ENCODE measurements around the gene ADCY7.

The ADCY7 gene

DNA sequence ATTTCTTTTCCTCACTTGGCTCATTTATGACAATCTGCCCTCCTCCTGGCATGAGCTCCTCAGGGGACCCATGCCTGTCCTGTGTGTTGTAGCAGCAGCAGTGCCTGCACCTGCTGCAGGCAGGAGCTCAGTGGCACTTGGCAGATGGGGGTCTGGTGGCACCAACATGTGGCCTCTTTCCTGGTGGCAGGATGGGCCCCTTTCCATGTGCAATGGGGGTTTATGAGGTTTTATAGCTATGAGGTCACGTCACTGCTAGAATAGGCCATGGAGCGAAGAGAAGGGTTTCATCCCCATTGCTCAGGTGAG, 7.0 kb downstream of the ADCY7 start:
- Mint-ChIP-seq H3K4me3 (peak overlapping the region; percentile 96), H3K4me1 (peaks cover 92% of the 10 kb centered on the region), H3K9me3 (no peaks in the 10 kb centered on the region), H3K27me3 (no peaks in the 10 kb centered on the region), H3K27ac (ENCODE audit: low read depth) (peak overlapping the region; percentile 97), H3K36me3 (ENCODE audit: insufficient read depth) (peaks cover 18% of the 10 kb centered on the region)
- ATAC-seq (replicated peaks; ENCODE audit: extremely low read depth, poor library complexity, severe bottlenecking) (no peak), DNase-seq (ENCODE audit: low spot score in 2 of 2) (no peak)

DNA sequence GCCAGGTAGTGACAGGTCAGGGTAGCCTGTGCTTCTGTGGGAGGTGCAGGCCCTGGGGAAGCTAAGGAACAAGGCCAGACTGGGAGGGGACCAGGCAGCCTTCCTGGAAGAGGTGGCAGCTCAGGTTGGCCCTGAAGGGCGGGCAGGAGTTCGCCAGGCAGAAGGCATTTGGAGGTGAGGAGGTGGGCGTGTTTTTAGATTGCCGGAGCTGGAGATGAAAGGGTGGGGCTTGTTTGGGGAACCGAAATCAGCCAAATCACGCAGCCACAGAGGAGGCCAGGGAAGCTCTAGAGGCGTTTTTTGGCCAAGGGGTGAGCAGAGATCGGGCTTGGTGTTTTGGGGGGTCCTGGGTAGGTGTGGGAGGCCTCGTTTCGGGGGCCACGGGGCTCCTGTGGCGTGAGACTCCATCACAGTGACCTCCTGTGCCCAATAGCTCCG, 7.6 kb downstream of the ADCY7 start:
- no peak for DNase-seq (ENCODE audit: low spot score in 2 of 2)
- peak; percentile 26 for ATAC-seq (replicated peaks; ENCODE audit: extremely low read depth, poor library complexity, severe bottlenecking)
- H3K4me1 Mint-ChIP-seq: peaks cover 92% of the 10 kb centered on the region
- no peaks in the 10 kb centered on the region for H3K27me3 Mint-ChIP-seq
- H3K9me3 Mint-ChIP-seq: no peaks in the 10 kb centered on the region
- H3K4me3 Mint-ChIP-seq: peak overlapping the region; percentile 96
- H3K27ac Mint-ChIP-seq (ENCODE audit: low read depth): peak overlapping the region; percentile 97
- H3K36me3 Mint-ChIP-seq (ENCODE audit: insufficient read depth): peaks cover 17% of the 10 kb centered on the region

DNA sequence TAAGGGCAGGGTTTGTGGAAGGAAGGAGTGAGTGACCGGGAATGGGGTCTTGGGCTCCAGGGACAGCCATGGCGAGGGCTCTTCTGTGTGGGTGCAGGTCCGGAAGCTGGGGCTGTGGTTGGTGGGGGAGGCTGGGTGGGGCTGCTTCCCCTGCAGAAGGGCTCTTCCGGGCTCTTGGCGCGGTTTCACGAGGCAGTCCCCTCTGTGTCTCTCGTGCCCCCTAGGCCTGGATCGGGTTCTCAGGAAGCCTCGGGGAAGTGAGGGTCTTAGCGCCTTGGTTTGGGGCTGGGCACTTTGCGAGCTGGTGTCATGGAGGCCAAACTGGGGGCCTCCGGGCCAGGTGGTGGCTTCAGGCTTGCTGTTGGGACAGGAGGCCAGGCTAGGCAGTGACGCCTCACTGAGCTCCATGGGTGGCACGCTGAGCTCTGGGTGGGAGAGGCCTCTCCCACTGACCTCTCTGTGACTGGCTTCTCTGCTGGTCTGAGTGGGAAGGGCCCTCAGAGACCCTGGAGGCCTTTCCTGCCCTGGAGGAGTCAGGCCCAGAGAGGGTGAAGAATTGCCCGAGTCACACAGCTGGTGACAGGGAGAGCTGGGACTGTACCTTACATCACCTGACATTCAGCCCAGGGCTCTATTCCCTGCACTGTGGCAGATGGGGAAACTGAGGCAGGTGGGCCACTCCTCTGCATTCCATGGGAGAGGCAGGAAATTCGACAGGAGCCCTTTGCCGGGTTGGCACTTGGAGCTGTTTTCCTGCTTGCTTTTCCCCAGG, 8.2 kb downstream of the ADCY7 start:
- Mint-ChIP-seq H3K27ac (ENCODE audit: low read depth) (peak overlapping the region; percentile 97), H3K36me3 (ENCODE audit: insufficient read depth) (peaks cover 17% of the 10 kb centered on the region), H3K9me3 (no peaks in the 10 kb centered on the region), H3K4me3 (peak overlapping the region; percentile 96), H3K4me1 (peaks cover 92% of the 10 kb centered on the region), H3K27me3 (no peaks in the 10 kb centered on the region)
- ATAC-seq (replicated peaks; ENCODE audit: extremely low read depth, poor library complexity, severe bottlenecking) (peak; percentile 84), DNase-seq (ENCODE audit: low spot score in 2 of 2) (peak in 1 of 2 donors; percentile 34)

DNA sequence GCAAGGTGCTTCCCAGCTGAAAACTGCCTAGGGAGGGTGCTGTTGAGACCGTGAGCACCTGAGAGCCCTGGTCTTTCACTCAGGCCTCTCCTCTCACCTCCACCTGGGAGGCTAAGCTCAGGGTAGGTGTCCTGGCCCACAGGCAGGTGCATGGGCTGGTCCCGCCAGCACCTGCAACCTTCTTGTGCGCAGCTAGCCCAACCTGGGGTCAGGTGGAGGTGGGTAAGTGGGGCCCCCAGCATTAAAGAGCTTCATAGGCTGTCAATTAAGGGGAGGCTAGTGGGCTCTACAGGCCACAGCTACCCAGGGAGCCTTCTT, 8.7 kb downstream of the ADCY7 start:
- Mint-ChIP-seq H3K36me3 (ENCODE audit: insufficient read depth) (peaks cover 14% of the 10 kb centered on the region), H3K27ac (ENCODE audit: low read depth) (peak overlapping the region; percentile 97), H3K4me3 (peak overlapping the region; percentile 96), H3K27me3 (no peaks in the 10 kb centered on the region), H3K4me1 (peaks cover 92% of the 10 kb centered on the region), H3K9me3 (no peaks in the 10 kb centered on the region)
- ATAC-seq (replicated peaks; ENCODE audit: extremely low read depth, poor library complexity, severe bottlenecking) (no peak), DNase-seq (ENCODE audit: low spot score in 2 of 2) (no peak)

DNA sequence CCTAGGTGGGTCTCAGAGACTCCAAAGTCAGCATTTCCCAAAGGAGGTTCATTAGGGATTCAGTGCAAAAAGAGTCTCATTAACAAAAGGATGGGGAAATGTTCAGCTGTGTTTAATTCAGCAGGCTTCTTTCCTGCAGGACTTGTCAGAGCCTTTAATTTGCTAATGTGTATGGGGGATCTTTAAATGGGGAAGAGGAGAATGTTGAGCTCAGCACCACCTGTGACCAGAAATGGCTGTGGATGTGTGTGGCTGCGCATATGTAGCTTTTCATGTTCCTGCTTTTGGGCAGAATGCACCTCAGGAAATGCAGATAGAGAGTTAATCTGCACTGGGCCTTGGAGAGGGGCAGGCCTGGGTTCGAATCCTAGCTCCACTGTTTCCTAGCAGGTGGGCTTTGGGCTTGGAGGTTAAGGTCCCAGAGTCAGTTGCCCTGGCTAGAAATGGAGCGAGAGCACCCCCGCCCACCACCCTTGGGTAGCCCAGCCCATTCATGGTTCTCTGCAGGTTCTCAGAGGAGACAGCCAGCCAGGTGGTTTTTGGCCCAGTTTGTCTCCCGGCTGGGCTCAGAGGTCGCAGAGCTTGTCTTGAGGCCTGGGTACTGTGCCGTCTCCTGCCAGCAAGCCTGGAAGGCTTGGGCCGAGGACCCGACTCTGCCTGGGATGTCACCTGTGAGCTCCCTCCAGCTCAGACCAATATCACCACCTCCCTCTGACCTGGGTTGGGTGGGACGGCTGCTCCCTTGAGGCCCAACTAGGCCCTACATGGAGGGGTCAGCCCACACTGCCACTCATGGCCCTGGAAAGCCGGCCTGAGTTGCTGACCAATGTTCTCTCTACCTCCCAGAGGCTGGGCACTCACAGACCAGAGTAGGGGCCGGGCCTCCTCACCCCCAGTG, 9.3 kb downstream of the ADCY7 start:
- Mint-ChIP-seq H3K4me1 (peaks cover 92% of the 10 kb centered on the region), H3K27me3 (no peaks in the 10 kb centered on the region), H3K27ac (ENCODE audit: low read depth) (peak overlapping the region; percentile 97), H3K4me3 (peak overlapping the region; percentile 96), H3K36me3 (ENCODE audit: insufficient read depth) (peaks cover 14% of the 10 kb centered on the region), H3K9me3 (no peaks in the 10 kb centered on the region)
- ATAC-seq (replicated peaks; ENCODE audit: extremely low read depth, poor library complexity, severe bottlenecking) (no peak), DNase-seq (ENCODE audit: low spot score in 2 of 2) (no peak)

DNA sequence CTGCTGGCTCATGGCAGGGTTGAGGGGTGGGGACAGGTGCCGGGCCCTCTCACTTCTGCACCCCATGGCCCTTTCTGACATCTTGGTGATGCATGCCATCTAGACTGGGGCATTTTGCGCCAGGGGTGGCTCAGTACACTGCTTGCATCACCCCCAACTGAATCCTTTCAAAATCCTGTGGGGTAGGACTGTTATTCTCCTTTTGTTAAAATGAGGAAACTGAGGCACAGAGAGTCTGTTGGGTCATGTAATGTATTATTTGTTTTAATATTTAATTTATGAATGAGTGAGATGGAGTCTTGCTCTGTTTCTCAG, 9.9 kb downstream of the ADCY7 start:
- no peak for ATAC-seq (replicated peaks; ENCODE audit: extremely low read depth, poor library complexity, severe bottlenecking)
- DNase-seq (ENCODE audit: low spot score in 2 of 2): no peak
- Mint-ChIP-seq H3K4me3 (peak overlapping the region; percentile 96), H3K36me3 (ENCODE audit: insufficient read depth) (peaks cover 14% of the 10 kb centered on the region), H3K27ac (ENCODE audit: low read depth) (peak overlapping the region; percentile 97), H3K27me3 (no peaks in the 10 kb centered on the region), H3K9me3 (no peaks in the 10 kb centered on the region), H3K4me1 (peaks cover 90% of the 10 kb centered on the region)

DNA sequence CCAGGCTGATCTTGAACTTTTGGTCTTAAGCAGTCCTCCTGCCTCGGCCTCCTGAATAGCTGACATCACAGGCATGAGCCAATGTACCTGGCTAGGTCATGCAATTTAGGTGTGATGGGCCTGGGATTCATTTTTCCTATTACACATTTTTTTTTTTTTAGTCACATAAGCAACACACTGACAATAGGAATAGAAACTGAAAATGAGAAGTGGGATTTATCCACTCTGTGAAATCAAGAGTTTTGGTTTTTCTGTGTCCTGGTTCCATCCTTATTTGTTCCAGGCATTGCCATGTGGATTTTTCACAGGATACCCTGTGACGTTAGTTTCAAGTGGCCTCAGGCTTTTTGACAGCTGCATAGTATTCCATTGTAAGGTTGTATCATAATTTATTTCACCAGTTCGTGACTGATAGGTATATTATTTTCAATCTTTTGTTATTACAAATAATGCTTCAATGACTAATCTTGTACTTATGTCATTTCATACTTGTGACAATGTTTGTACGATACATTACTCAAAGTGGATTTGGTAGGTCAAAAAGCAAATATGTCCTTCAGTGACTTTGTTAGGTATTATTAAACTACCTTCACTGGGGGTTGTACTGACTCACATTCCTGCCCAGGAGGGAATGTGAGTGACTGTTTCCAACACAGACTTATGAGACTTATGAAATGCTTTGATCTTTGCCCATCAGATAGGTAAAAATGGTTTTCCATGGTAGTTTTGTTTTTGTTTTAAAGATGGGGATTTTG, 10.6 kb downstream of the ADCY7 start:
- H3K4me3 Mint-ChIP-seq: peak overlapping the region; percentile 79

DNA sequence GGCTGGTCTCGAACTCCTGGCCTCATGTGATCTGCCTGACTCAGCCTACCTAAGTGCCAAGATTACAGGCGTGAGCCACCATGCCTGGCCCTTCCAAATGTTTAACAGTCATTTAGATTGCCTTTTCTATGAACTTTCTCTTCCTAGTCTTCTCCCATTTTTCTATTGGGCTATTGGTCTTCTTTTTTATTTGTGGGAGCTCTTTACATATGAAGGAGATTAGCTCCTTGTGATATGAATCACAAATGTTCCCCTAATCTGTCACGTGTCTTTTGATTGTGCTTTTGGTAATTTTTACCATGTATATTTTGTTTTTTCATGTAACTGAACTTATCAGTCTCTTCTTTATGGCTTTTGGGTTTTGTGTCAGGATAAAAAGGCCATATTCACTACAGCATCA, 11.9 kb downstream of the ADCY7 start:
- Mint-ChIP-seq H3K27ac (ENCODE audit: low read depth) (peak overlapping the region; percentile 91), H3K36me3 (ENCODE audit: insufficient read depth) (peaks cover 19% of the 10 kb centered on the region), H3K9me3 (no peaks in the 10 kb centered on the region), H3K4me1 (peaks cover 90% of the 10 kb centered on the region), H3K4me3 (peak overlapping the region; percentile 79), H3K27me3 (no peaks in the 10 kb centered on the region)
- ATAC-seq (replicated peaks; ENCODE audit: extremely low read depth, poor library complexity, severe bottlenecking) (no peak), DNase-seq (ENCODE audit: low spot score in 2 of 2) (no peak)

More for the DNA sequence above, 10.6 kb downstream of the ADCY7 start:
- H3K36me3 Mint-ChIP-seq (ENCODE audit: insufficient read depth): peaks cover 14% of the 10 kb centered on the region
- ATAC-seq (replicated peaks; ENCODE audit: extremely low read depth, poor library complexity, severe bottlenecking) (no peak), DNase-seq (ENCODE audit: low spot score in 2 of 2) (no peak)
- H3K4me1 Mint-ChIP-seq: peaks cover 90% of the 10 kb centered on the region
- H3K27me3 Mint-ChIP-seq: no peaks in the 10 kb centered on the region
- H3K27ac Mint-ChIP-seq (ENCODE audit: low read depth): peak overlapping the region; percentile 91
- no peaks in the 10 kb centered on the region for H3K9me3 Mint-ChIP-seq

DNA sequence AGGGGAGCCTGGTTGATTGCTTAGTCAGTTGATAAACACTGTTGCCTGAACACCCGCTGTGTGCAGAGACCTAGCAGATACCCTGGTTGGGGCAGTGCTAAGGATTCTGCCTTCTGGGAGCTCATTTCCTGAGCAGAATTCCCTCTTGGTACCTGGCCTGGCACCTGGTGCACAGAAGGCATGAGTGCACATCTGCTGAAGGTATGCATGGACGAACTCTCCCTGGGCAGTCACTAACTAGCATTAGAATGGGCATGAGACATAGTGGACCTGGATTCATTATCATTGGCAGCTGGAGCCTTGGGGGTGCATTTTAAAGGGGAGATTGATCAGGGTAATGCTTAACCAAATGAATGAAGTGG, 13.1 kb downstream of the ADCY7 start:
- DNase-seq (ENCODE audit: low spot score in 2 of 2): no peak
- Mint-ChIP-seq H3K4me1 (peaks cover 90% of the 10 kb centered on the region), H3K36me3 (ENCODE audit: insufficient read depth) (peaks cover 15% of the 10 kb centered on the region), H3K4me3 (peak overlapping the region; percentile 79), H3K9me3 (no peaks in the 10 kb centered on the region), H3K27me3 (no peaks in the 10 kb centered on the region), H3K27ac (ENCODE audit: low read depth) (peak overlapping the region; percentile 91)
- ATAC-seq (replicated peaks; ENCODE audit: extremely low read depth, poor library complexity, severe bottlenecking): no peak

DNA sequence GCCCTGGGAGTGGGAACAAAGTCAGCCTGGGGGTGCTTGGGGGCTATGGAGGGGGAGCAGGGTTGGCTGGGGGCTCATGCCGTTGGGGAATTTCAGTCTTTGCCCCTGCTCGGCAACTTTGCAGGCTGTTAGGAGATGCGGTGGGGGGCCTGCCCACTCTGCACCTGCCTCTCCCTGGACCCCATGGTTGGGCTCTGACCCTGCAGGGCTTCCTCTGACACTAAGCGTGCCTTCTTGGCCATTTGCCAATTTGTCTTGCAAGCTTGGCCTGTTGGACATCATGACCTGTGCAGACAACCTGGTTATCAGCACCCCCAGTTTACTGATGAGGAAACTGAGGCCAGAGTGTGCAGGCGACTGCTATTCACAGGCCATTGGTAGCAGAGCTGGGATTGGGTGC, 14.6 kb downstream of the ADCY7 start:
- Mint-ChIP-seq H3K4me1 (peaks cover 90% of the 10 kb centered on the region), H3K9me3 (no peaks in the 10 kb centered on the region), H3K27ac (ENCODE audit: low read depth) (peak overlapping the region; percentile 91), H3K36me3 (ENCODE audit: insufficient read depth) (peaks cover 15% of the 10 kb centered on the region), H3K4me3 (peak overlapping the region; percentile 82), H3K27me3 (no peaks in the 10 kb centered on the region)
- no peak for ATAC-seq (replicated peaks; ENCODE audit: extremely low read depth, poor library complexity, severe bottlenecking)
- no peak for DNase-seq (ENCODE audit: low spot score in 2 of 2)

DNA sequence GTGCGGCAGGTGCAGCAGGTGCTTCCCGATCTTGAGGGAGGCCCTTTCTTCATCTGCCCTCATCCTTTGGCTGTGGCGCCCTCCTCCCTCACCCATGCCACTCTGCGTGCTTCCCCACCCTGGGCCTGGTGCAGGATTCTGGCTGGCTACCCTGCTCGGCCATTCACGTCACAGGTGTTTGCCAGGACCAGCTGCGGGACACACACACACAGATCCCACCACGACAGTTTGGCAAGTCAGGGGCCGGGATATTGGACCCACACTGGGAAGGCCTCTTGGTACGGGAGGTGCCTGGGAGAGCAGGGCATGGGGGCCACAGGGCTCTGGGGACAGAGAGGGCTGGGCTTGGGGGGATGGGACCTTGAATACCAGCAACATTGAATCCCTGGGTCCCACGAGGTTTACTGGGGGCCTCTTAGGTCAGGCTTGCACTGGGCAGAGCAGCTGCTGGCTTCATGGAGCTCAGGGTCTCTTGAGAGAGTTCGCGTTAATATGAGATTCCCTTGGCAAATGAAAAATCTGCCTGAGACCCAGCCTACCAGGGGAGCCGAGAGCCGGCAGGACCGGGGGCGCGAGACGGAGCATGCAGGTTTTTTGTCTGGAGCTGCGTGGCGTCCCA, 15.1 kb downstream of the ADCY7 start:
- no peaks in the 10 kb centered on the region for H3K9me3 Mint-ChIP-seq
- H3K36me3 Mint-ChIP-seq (ENCODE audit: insufficient read depth): peaks cover 20% of the 10 kb centered on the region
- H3K27me3 Mint-ChIP-seq: no peaks in the 10 kb centered on the region
- ATAC-seq (replicated peaks; ENCODE audit: extremely low read depth, poor library complexity, severe bottlenecking): no peak
- no peak for DNase-seq (ENCODE audit: low spot score in 2 of 2)
- peaks cover 91% of the 10 kb centered on the region for H3K4me1 Mint-ChIP-seq
- H3K27ac Mint-ChIP-seq (ENCODE audit: low read depth): peak overlapping the region; percentile 84
- peak overlapping the region; percentile 82 for H3K4me3 Mint-ChIP-seq

DNA sequence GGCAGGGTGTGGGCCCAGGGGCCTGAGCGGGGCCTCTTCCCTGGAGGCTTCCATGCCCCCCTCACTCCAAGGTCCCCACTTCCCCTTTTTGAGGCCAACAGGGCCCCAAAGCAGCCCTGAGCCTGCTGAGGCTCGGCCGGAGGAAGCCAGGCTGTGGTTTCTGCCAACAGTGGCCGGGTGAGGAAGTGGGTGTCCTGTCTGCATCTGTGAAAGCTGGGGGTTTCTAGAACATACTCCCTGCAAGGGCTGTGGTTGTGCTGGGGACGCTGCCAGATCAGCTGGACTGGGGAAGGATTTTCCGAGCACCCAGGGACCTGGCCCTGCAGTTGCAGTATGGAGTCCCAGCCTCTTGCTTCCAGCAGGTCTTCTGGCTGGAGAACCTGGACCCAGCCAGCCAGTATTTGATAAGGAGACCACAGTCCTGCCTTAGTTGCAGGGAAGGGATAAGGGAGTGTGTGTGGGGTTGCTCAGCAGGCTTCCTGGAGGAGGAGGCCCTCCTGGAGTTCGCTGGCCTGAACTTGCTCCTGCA, 15.7 kb downstream of the ADCY7 start:
- Mint-ChIP-seq H3K4me3 (peak overlapping the region; percentile 82), H3K27me3 (no peaks in the 10 kb centered on the region), H3K27ac (ENCODE audit: low read depth) (peak overlapping the region; percentile 84), H3K9me3 (no peaks in the 10 kb centered on the region), H3K4me1 (peaks cover 93% of the 10 kb centered on the region), H3K36me3 (ENCODE audit: insufficient read depth) (peaks cover 20% of the 10 kb centered on the region)
- ATAC-seq (replicated peaks; ENCODE audit: extremely low read depth, poor library complexity, severe bottlenecking): peak; percentile 93
- DNase-seq (ENCODE audit: low spot score in 2 of 2): peak; percentile 44 to 72

Data from central memory CD8-positive, alpha-beta T cell (primary cell).